Measurements from ENCODE around the gene COL4A6.

Gene COL4A6

DNA sequence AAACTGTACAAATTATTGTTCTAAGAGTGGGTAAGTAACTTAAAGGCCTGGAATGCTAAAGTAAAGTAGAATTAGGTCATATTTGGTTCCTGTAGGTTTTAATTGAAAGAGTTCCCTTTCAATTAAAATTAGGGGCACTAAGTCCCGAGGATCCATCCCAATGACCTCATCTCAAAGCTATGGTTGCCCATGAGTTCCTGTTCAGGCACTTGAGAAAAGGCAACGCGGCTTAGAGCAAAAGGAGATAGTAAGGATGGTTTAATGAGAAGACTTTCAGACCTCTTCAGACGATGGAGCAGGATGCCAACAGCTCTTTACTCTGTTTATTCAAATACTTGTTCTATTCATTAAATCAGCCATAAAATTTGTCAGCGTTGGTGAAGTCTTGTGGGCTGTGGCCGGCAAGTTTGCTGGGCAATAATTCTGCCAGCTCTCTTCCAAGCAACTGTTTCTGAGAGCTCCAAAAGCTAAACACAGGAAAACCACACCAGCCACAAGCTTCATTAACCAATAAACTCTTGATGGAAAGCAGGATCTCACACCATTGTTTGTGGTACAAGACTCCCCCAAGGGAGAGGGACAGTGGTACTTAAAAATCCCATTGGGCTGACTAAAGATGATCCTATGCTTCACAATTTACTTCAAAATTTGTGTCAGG, 167.4 kb downstream of the COL4A6 start:
- no peak for DNase-seq

DNA sequence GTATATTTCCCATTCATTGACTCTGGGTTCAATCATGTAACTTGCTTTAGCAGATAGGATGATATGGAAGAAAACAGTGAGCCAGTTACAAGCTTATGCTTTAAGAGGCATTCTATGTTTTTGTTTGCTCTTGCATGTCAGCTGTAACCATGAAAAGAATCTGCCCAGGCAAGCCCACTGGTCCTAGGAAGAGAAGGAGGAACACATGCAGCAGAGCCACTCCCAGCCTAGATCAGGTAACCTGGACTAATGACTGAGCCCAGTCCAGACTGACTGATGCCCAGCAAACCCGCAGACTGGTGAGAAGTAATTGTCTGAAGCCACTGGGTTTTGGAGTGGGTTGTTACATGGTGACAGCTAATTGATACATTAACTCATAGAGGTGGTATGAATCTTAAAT, 167.9 kb downstream of the COL4A6 start:
- DNase-seq = no peak

- DNase-seq = no peak
These were observed 169.7 kb downstream of the COL4A6 start for GRCh38 chrX:108268434-108269080.

- DNase-seq = no peak
These were observed 170.7 kb downstream of the COL4A6 start for GRCh38 chrX:108267557-108267956.

- DNase-seq = no peak
These were observed 173.8 kb downstream of the COL4A6 start for GRCh38 chrX:108264376-108264775.

- DNase-seq = no peak
These were observed 176.5 kb downstream of the COL4A6 start for GRCh38 chrX:108261549-108262203.

DNA sequence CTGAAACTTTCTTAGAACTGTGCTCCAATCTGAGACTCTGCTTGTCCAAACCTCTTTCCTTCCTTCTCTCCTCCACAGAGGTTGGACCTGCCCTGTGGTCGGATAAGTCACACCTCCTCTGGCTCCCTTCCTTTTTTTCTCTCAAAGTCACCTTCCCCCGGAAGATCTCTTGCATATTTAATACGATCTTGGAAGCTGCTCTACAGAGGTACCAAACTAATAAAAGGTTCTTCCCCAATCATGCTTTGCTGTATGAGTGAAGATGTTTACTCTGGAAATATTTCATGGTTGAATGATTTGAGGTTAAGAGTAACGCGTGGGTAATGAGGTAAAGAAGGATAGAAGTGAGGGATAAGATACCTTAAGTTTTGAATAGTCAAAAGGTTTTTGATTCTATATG, 180.7 kb downstream of the COL4A6 start:
- no peak for DNase-seq

GRCh38 chrX:108254636-108255035, 183.6 kb downstream of the COL4A6 start:
- no peak for DNase-seq

DNA sequence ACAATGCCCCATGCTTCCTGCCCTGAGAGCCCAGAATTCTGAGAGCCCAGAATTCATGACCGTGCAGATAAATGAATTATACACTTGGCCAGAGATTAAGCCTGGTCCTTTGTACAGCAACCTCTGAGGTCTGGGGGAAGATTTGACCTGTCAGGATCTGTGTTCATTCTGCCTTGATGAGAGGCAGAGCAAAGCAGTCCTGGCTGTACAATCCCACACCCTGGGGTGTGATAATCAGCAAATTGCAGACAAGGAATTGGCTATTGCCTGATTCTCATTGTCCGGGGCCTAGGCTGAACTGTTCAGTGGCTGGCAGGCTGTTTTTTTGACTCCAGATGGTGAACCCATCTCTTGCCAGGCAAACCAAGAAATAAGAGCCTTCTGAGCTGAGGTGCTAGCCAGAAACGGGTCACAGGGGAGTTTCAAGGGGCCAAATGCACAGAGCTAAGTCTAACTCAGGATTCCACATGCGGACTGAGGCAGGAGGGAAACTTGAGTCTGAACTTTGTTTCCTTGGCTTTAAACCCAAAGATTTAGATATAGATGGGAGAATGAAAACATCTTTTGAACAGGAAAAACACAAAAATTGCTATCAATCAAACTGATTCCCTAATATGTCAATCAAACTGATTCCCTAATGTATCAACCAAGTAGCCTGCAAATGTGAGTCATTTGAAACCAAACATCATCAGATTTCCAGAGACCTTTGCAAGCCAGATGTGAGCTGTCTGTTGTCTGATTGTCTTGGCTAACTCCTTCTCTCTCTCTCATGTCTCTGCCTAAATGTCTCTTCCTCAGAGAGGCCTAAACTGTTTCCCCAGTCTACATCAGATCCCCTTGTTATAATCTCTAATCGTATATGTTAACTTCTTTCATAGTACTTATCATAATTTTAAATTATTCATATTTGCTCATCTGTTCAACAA, 187.3 kb downstream of the COL4A6 start:
- no peak for DNase-seq

DNA sequence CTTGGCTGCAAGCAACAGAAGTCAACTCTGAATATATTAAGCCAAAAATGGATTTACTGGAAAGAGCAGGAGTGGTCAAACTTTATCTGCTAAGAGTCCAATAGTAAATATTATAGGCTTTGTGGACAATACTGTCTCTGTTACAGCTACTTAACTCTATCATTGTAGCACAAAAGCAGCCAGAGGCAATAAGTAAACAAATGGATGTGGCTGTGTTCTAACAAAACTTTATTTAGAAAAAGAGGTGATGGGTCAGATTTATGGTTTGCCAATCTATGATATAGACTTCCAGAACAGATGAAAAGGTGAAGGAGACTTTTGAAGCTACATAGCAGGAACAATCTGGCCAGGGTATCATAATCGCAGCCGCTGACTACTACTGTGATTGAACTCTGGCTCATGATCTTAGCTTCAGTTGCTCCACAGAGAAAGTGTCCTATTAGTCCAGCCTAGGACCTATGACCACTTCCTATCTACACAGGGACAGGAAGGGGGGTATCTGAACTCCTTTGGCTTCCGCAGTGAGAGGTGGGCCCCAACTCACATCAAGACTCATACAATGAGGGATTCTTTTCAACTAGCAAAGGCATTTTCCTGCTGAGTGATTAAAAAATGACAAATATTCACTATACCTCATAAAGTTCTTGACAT, 191.8 kb downstream of the COL4A6 start:
- DNase-seq = no peak

DNA sequence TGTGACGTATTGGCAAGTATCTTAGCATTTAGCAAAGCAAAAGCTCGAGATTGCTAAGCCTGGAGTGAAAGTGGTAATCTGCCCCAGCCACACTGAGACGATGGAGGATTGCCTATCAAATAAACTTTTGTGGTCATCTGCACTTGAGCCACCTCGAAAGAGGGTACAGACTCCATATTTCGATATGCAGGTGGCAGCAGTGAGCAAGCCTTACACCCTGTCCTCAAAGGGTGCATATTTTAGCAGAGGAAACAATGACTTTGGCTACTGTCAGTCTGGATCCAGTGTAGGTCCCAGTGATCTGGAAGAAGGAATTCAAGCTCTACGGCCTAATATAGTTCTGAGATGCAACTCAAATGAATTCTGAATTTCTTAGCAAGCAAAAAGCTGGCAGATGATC, 192.8 kb downstream of the COL4A6 start:
- no peak for DNase-seq

- no peak for DNase-seq
These were observed 202.2 kb downstream of the COL4A6 start for GRCh38 chrX:108235986-108236385.

DNA sequence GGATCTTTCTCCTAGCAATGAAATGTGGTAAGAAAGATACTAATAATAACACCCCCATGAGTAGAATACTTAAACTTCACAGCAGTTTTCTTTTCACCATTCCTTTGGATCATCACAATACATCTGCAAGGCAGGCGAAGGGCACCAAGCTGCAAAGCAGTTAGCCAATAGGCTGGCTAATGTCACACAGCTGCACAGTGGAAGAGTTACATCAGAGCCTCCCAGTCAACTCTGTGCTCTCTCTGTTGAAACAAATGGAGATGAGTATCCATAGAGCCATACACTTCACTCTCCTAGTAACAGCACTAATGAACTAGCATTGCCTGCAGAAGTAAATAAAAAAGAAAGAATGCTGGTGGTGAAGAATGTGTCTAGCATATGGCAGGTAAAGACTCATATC, 207.6 kb downstream of the COL4A6 start:
- no peak for DNase-seq

- peak; percentile 72 to 74 for DNase-seq
These were observed 213.2 kb downstream of the COL4A6 start for GRCh38 chrX:108224727-108225621.

GRCh38 chrX:108224218-108224617, 214.0 kb downstream of the COL4A6 start:
- DNase-seq = no peak

- DNase-seq = no peak
These were observed 214.6 kb downstream of the COL4A6 start for GRCh38 chrX:108223585-108223984.

DNA sequence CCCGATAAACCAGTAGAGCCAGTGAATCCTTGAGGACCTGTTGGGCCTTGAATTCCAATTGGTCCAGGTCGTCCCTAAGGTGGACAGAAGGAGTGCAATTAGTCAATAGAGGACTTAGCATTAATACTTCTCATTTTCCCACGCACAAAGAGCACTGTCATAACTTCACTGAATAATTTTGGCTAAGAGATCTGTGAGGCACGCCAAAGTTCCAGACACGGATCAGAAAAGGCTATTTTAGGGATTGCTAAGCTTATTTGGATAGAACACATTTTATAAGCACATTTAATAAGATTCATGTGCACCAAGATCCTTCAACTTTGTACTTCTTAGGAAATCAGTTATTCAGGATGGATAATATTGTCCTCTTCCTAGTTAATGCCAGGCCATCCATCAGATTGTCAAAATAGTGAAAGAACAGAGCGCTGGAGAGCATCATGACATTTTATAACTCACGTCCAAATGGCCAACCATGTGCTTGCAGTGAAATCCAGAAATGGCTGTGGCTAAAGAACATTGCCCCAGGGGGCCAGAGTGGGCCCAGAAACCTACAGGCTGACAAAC, 216.8 kb downstream of the COL4A6 start:
- DNase-seq = no peak

DNA sequence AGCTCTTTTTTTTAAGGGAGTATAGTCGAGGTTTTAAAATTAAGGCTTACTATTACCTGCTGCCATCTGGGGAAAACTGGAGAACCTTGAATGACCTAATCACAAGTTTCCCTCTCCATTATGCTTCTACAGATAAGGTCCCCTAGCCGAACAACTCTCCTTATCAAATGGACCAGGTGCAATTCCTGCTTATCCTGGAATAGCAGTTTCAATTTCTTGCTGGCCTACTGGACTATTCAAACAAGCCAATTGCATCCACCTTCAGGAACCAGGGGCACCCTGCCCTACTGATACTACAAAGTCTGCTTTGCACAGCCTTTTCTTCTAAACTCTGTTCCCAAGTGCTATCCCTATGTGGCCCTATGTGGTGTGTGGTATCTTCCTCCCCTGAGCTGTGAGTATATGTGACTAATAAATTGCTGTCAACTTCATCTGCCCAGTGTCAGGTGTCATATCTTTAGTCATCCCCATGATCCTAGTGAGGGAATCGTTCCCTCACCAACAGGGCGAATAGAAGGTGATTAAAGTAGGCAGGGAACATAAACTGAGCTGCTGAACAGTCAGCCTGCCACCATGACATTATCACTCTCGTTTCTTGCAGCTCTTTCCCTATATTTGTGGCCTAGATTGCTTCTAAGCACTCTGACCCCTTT, 218.1 kb downstream of the COL4A6 start:
- no peak for DNase-seq

DNA sequence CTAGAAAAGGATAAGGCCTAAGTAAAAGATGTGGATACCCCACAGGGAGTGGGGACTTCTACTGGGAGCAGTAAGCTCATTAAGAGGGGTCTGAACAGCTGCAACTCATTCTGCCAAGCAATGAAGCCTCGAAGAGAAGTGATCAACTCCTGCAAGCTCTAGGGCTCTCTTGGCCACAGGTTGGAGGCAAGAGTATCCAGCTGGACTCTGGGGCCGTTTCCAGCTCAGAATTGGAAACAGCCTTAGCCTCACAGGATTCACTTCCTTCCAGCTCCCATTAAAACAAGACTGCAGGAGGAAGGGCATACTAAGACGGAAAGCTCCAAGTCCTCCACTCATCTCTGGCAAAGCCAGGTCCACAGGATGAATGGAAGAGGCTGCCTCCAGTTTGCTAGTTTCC, 220.3 kb downstream of the COL4A6 start:
- DNase-seq = no peak

GRCh38 chrX:108216919-108217571, 221.2 kb downstream of the COL4A6 start:
- no peak for DNase-seq
